Endothelial cell (in vitro differentiated cells): ENCODE data around the gene SLC29A3. TPM values are rescaled to one million over a fixed set of nuclear protein-coding genes. Genes with fewer than 3 reads are reported as not detected.

ENCODE experiments used
- DNase-seq: peaks from one replicate; pipeline ENCODE4 v3.0.0; 2021; ENCODE audit warnings: low spot score
- H3K27ac Mint-ChIP-seq: one replicate; pipeline ENCODE4 v1.8.0; 2021; ENCODE audit warnings: mixed read lengths, inconsistent platforms; ENCODE audit not compliant: unreplicated experiment
- H3K27me3 Mint-ChIP-seq: one replicate; pipeline ENCODE4 v1.8.0; 2021; ENCODE audit warnings: mild to moderate bottlenecking, moderate library complexity, mixed read lengths, inconsistent platforms; ENCODE audit not compliant: unreplicated experiment
- H3K36me3 Mint-ChIP-seq: one replicate; pipeline ENCODE4 v1.8.0; 2021; ENCODE audit warnings: mild to moderate bottlenecking, low read depth, mixed read lengths, inconsistent platforms; ENCODE audit not compliant: unreplicated experiment
- H3K4me1 Mint-ChIP-seq: one replicate; pipeline ENCODE4 v1.8.0; 2021; ENCODE audit warnings: mild to moderate bottlenecking, mixed read lengths, inconsistent platforms; ENCODE audit not compliant: unreplicated experiment
- H3K4me3 Mint-ChIP-seq: one replicate; pipeline ENCODE4 v1.8.0; 2021; ENCODE audit warnings: mild to moderate bottlenecking, mixed read lengths, inconsistent platforms; ENCODE audit not compliant: unreplicated experiment
- H3K9me3 Mint-ChIP-seq: one replicate; pipeline ENCODE4 v1.8.0; 2021; ENCODE audit warnings: mixed read lengths, inconsistent platforms; ENCODE audit not compliant: unreplicated experiment
- CTCF ChIP-seq: fragments of 200-600 bp; sonication (generic); IDR thresholded peaks from one replicate; pipeline ENCODE4 v1.5.0; 2021; ENCODE audit warnings: antibody characterized with exemption; ENCODE audit not compliant: unreplicated experiment
- total RNA-seq: library from RNA; stranded (reverse); fragmentation: NEBNext Ultra II Directional; extraction: Animal tissue kit (Norgen Biotek cat#: 25700); gene quantifications from one replicate; pipeline ENCODE4 v1.2.1, GENCODE V29; 2021; ENCODE audit not compliant: unreplicated experiment

The SLC29A3 gene
- total RNA-seq, 1 donor from 2014 or later = 11.7 TPM

GRCh38 chr10:71291528-71291900 lies 27.5 kb upstream of the SLC29A3 start:
- Mint-ChIP-seq H3K4me1 (peaks cover 14% of the 10 kb centered on the region), H3K27me3 (peaks cover 46% of the 10 kb centered on the region), H3K4me3 (no peak overlapping the region)

DNA sequence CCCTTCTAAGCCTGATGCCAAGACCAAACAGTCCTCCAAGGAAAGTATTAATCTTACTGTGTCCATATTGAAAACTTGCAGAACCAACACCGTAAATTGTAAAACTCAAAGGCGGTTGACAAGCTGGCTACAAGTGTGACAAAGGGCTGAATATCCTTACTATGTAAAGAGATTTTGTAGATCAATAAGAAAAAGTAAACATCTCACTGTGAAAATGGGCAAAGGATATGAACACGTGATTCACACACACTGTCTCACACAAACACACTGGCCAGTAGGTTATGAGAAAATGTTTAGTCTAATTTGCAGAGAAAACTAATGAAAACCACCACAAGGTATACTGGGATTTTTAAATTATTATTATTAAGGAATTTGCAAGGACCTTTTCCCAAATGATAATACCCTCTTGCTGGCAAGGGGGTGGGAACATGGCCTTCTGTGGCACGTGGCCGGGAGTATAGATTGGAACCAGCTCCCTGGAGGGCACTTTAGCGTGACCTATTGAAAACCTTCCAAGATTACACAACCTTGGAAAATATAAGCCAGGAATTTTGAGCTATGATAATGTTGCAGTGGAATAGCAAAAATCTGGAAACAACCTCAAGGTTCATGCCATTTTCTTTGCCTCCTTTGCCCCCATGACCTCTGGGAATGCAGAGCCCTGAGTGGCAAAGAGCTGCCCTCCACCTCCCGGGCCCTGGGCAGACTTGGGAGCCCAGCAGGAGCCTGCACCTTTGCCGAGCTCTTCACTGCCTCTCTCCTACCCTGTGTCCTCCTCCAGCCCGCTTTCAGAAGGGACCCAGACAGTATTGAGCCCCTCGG lies 26.2 kb upstream of the SLC29A3 start:
- no peak for TF ChIP-seq CTCF
- Mint-ChIP-seq H3K4me3 (peak overlapping the region; percentile 44), H3K36me3 (peaks cover 55% of the 10 kb centered on the region), H3K9me3 (no peaks in the 10 kb centered on the region), H3K27ac (peak overlapping the region; percentile 12), H3K4me1 (peaks cover 14% of the 10 kb centered on the region), H3K27me3 (peaks cover 45% of the 10 kb centered on the region)
- no peak for DNase-seq

More at GRCh38 chr10:71291528-71291900, 27.5 kb upstream of the SLC29A3 start:
- no peak for TF ChIP-seq CTCF
- no peak for DNase-seq
- H3K9me3 Mint-ChIP-seq = no peaks in the 10 kb centered on the region
- peaks cover 58% of the 10 kb centered on the region for H3K36me3 Mint-ChIP-seq
- no peak overlapping the region for H3K27ac Mint-ChIP-seq

DNA sequence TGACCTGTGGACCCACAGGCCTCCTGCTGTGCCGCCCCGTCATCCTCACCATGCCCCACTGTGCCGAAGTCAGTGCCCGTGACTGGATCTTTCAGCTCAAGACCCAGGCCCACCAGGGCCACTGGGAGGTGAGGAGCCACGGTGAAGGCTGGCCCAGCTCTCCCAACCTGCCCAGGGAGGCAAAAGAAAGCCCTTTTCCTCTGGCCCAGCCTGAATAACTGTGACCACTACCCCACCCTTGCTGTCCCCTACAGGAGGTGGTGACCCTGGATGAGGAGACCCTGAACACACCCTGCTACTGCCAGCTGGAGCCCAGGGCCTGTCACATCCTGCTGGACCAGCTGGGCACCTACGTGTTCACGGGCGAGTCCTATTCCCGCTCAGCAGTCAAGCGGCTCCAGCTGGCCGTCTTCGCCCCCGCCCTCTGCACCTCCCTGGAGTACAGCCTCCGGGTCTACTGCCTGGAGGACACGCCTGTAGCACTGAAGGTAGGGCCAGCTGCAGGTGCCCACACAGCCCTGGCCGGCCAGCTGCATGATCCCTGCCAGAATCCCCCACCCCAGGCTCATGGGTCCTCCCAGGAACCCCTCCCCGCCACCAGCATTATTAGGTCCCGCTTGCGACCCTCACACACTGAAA lies 25.5 kb upstream of the SLC29A3 start:
- H3K9me3 Mint-ChIP-seq = no peaks in the 10 kb centered on the region
- H3K27ac Mint-ChIP-seq = no peak overlapping the region
- H3K36me3 Mint-ChIP-seq = peaks cover 55% of the 10 kb centered on the region
- peaks cover 41% of the 10 kb centered on the region for H3K27me3 Mint-ChIP-seq
- no peak for DNase-seq
- no peak overlapping the region for H3K4me3 Mint-ChIP-seq
- no peak for TF ChIP-seq CTCF
- H3K4me1 Mint-ChIP-seq = peaks cover 9% of the 10 kb centered on the region

GRCh38 chr10:71294091-71294561 lies 24.9 kb upstream of the SLC29A3 start:
- Mint-ChIP-seq H3K36me3 (peaks cover 51% of the 10 kb centered on the region), H3K27me3 (peaks cover 41% of the 10 kb centered on the region), H3K4me1 (peaks cover 4% of the 10 kb centered on the region), H3K4me3 (peak overlapping the region; percentile 7), H3K27ac (peak overlapping the region; percentile 41), H3K9me3 (no peaks in the 10 kb centered on the region)
- no peak for DNase-seq
- no peak for TF ChIP-seq CTCF

GRCh38 chr10:71294856-71295255 lies 24.2 kb upstream of the SLC29A3 start:
- Mint-ChIP-seq H3K27me3 (peaks cover 45% of the 10 kb centered on the region), H3K36me3 (peaks cover 52% of the 10 kb centered on the region), H3K9me3 (no peaks in the 10 kb centered on the region), H3K4me1 (no peaks in the 10 kb centered on the region), H3K4me3 (no peak overlapping the region), H3K27ac (peak overlapping the region; percentile 64)
- DNase-seq = no peak
- no peak for TF ChIP-seq CTCF
